CMK (cell line): Measurements from ENCODE around the gene CNTRL.
"Not testable (repeated sequence)": the region's sequence is repeated elsewhere in the genome, so short reads cannot be mapped to it uniquely, and the experiment has no call there.

Experiments
- DNase-seq: peaks from one replicate; pipeline ENCODE4 v3.0.0-alpha.2; 2010; ENCODE audit warnings: low read depth

The CNTRL gene, protein sequence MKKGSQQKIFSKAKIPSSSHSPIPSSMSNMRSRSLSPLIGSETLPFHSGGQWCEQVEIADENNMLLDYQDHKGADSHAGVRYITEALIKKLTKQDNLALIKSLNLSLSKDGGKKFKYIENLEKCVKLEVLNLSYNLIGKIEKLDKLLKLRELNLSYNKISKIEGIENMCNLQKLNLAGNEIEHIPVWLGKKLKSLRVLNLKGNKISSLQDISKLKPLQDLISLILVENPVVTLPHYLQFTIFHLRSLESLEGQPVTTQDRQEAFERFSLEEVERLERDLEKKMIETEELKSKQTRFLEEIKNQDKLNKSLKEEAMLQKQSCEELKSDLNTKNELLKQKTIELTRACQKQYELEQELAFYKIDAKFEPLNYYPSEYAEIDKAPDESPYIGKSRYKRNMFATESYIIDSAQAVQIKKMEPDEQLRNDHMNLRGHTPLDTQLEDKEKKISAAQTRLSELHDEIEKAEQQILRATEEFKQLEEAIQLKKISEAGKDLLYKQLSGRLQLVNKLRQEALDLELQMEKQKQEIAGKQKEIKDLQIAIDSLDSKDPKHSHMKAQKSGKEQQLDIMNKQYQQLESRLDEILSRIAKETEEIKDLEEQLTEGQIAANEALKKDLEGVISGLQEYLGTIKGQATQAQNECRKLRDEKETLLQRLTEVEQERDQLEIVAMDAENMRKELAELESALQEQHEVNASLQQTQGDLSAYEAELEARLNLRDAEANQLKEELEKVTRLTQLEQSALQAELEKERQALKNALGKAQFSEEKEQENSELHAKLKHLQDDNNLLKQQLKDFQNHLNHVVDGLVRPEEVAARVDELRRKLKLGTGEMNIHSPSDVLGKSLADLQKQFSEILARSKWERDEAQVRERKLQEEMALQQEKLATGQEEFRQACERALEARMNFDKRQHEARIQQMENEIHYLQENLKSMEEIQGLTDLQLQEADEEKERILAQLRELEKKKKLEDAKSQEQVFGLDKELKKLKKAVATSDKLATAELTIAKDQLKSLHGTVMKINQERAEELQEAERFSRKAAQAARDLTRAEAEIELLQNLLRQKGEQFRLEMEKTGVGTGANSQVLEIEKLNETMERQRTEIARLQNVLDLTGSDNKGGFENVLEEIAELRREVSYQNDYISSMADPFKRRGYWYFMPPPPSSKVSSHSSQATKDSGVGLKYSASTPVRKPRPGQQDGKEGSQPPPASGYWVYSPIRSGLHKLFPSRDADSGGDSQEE (N-terminal part only)

DNA sequence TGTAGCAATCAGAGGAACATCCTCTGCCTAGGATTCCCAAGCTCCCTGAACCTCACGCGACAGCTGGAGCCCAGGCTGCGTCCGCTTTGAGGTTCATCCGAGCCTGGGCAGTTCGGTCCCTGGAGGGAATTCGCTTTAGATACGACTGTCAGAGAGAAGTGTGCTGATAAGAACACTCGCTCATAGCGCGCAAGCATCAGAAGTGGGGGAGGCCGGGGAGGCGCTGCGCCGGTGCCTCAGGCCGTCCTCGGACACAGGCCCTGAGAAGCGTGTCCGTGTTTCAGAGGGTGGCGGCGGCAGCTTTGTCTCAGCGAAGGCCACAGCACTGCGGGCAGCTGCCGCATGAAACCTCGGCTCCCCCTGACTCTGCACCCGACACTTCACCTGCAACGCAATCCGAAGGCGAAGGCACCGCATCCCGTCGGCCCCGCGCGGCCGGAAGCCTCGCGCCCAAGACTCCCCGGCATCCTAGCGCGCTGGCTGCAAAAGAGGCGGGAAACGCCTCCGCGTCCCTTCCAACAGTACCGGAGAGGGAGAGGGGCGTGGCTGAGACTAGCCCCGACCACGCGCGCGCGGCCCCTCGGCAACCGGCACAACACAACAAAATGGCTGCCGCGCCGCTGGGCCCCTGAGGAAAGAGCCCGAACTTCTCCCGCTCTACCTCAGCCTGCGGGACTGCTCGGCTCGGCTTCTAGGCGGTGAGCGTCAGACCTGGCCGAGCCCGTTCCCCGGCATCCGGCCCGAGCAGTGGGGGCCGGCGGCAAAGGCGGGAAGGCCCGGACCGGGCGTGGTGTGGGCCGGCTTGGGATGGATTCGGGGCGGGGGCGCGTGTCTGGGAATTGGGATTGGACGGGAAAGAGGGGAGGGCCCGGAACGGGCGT is at the start of gene CNTRL:
Gene CNTRL, plus strand, starts transcription at position 586 of the 881 bp plus-strand sequence. CDS start 13,372 bp downstream, outside the sequence.
- peak; percentile 56 for DNase-seq

DNA sequence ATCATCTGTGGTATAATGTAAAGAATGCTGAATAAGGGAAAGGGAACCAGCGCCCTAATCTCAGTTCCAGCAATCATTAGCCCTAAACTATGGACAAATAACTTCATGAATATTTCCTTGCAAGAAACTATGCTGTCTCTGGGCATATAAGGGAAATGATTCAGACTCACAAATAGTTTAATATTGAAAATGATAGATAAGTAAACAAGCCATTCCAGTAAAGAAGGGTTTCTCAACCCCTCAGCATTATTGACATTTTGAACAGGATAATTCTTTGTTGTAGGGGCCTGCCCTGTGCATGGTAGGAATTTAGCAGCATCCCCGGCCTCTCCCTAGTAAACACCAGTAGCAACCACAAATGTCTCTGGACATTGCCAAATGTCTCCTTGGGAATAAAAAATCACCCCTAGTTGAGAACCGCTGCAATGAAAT is 48.5 kb upstream of the CNTRL start:
- no peak for DNase-seq

DNA sequence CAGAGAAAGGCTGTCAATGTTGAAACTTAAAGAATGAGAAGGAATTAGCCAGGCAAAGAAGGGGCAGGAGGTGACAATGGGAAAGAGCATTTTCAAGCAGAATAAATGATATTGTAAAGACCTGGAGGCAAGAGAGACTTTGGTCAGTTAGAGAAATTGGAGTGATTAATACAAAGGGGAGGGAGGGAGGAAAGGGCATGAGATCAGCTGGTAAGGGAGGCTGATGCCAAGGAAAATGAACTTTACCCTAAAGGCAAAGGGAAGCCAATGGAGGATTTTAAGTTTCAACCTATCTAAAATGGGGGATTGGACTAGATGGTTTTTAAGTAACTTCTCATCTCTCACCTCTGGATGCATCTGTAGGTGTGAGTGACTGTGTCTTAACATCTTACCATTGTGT is 48.0 kb upstream of the CNTRL start:
- DNase-seq = no peak

DNA sequence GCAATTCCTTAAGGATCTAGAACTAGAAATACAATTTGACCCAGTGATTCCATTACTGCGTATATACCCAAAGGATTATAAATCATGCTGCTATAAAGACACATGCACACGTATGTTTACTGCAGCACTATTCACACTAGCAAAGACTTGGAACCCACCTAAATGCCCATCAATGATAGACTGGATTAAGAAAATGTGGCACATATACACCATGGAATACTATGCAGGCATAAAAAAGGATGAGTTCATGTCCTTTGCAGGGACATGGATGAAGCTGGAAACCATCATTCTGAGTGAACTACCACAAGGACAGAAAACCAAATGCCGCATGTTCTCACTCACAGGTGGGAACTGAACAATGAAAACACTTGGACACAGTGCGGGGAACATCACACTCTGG is 46.5 kb upstream of the CNTRL start:
- not testable (repeated sequence) for DNase-seq

DNA sequence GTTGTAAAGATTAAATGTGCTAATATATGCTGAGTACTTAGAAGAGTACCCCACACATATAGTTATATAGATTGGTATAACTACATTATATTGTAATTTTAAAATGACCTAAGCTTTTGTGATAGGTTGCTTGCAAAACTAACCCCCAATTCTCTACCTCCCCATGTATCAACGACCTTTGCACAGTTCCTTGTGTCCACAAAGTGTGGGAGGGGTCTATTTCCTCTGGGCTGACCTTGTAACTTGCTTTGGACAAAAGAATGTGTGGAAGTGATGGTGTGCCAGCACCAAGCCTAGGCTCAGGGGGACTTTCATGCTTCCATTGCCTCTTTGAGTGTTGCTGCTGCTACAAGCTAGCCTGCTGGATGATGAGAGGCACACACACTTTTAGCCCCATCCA is 45.3 kb upstream of the CNTRL start:
- DNase-seq = no peak

DNA sequence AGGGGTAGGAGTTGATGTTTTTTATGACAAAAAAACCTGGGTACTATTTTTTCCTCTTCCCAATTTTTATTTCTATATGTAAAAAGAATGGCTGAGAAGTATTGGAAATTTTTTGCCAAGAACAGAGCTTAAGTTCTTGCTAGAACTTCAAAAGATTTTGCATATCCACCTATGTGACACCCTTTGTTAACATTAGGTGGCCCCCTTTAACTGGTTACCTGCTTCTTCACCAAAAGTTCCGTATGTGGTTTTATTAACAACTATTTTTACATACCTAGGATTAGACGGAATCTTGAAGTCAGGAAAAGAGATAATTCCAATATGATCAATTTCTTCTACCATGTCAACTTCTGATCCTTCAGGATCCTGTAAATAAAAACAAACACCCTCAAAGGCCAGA is 40.2 kb upstream of the CNTRL start:
- DNase-seq = no peak

DNA sequence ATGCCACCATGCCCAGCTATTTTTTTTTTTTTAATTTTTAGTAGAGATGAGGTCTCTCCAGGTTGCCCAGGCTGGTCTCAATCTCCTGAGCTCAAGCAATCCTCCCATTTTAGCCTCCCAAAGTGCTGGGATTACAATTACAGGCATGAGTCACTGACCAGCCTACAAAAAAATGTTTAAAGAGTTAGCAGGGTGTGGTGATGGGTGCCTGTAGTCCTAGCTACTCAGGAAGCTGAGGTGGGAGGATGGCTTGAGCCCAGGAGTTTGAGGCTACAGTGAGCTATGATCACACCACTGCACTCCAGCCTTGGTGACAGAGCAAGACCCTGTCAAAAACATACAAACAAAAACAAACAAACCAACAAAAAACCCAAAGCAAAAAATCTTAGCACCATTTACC is 39.0 kb upstream of the CNTRL start:
- DNase-seq = not testable (repeated sequence)

DNA sequence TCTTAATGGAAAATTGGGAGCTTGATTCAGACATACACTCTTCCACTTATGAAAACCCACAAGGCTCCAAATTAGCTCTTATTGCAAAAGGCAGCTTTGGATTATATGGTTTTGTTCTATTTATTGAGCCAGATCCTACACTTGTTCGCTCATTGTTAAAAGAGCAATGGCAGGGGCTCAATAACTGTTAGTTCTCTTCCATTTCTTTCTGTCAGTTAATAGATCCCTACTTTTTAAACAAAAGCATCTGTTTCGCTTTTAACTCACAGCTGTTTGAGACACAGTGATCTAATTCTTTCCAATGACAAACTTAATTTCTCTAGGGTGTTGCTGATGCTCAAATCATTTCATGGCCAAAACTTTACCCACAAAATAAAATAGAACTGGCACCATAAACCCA is 36.4 kb upstream of the CNTRL start:
- no peak for DNase-seq

DNA sequence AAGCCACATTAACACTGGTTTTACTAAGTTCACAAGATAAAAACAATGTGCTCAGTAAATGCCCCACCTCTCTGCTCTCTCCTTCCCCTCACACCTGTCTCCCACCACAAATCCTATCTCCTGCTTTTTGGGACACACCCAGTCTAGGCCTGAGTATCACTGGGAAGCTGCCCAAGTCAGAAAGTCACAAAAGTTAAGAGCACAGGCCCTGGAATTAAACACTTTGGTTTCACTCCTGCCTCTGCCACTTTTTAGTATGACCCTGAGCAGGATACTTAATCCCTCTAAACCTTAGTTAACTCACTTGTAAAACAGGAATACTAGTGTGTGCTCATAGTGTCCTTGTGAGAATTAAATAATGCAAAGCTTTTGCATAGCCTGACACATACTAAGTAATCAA is 36.0 kb upstream of the CNTRL start:
- no peak for DNase-seq

DNA sequence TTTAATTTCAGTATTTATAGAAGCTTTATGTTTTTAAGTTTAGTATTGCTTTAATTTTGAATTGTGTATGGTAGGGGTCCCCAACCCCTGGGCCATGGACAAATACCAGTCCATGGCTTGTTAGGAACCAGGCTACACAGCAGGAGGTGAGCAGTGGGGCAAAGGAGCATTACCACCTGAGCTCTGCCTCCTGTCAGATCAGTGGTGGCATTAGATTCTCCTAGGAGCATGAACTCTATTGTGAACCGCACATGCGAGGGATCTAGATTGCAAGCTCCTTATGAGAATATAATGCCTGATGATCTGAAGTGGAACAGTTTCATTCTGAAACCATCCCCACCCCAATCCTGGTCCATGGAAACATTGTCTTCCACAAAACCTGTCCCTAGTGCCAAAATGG is 26.6 kb upstream of the CNTRL start:
- DNase-seq = no peak

DNA sequence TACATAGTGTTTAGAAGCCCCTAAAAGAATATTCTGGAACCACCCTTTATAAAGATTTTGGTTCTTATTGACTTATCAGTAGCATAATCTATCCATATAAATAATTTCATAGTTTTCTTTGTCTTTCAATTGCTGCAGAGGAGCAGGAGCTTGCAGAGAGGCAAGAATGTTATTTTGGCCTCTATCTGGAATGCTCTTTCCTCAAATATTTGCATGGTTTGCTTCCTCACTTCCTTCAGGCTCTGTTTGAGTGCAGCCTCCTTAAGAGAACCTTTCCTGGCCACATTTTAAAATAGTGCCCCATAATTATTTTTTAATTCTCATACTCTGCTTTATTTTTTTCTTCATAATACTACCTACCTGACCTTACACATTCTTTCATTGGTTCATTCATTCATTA is 26.1 kb upstream of the CNTRL start:
- no peak for DNase-seq

DNA sequence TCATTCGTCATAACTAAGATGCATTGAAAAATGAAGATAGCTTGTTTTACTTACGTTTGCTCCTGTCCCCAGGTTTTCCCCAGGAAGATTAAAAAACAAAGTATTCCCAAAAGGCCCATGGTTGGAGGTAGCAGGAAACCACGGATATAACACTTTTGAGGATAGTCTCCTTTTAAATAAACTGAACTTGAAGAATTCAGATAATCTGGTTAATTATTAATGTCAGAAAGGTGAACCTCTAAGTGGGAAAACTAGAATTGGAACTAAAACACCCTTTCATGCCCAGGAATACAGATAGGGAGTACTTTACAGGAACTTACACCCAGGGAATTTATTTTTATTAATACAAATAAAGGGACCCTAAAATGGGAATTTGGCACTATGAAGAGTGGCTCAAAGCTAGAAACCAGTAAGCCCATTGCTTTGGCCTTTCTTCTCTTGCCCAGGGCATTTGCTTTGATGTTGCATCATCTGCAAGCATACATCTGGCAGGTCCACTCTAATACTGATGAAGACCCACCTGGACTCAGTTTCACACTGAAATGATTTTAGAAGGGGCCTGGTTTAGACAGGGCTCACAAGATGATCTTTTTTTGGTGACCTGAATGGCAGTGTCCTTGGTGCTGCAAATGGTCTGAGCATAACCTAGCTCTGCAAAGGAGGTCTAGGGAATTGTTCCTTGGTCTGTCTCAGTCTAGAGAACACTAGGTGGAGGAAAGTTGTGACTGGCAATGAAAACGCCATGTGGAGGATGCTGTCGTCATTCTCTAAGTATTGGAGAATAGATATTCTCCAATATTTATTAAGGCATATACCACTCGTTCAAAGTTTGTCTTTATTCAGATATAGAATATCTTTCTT is 24.4 kb upstream of the CNTRL start, which contains the start of gene C5:
Gene C5, minus strand, starts transcription at position 148 of the 861 bp plus-strand sequence. Its CDS starts 29 bp downstream, at position 119.
- no peak for DNase-seq

DNA sequence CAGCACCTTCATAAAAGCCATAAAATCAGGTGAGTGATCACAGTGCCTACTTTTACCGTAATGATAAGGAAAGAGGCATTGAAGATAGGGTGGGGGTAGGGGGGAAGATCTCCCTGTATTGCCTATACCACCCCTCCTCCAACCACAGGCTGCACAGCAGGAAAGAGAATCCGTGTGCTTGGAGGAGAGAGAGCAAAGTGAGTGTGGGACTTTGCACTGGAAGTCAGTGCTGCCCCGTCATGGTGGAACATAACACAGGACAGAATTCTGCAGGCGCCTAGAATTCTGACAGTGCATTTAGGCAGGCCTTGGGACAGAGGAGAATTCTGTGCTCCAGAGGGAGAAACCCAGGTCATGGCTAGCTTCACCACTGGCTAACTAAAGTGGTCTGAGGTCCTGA is 21.2 kb upstream of the CNTRL start:
- DNase-seq = no peak

DNA sequence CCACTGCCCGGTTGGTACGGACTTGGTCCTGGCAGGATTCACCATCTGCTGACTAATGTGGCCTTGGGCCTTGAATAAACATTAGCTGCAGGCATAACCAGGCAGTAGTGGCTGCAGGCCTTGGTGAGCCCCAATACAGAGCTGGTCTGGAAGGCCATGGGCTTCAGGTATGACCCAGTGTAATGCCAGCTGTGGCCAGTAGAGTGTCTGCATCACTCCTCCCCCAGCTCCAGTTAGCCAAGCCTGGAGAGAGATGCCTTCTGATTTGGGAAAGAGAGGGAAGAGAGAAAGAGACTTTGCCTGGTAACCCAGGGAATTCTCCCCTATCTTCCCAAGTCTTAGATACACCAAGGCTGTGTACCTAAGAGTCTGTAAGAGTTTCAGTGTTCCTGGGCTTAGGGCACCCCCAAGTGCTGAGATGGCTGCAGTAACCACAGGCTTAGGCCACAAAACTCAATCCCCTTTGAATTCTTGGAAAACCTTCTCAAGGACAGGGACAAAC is 19.1 kb upstream of the CNTRL start:
- no peak for DNase-seq

DNA sequence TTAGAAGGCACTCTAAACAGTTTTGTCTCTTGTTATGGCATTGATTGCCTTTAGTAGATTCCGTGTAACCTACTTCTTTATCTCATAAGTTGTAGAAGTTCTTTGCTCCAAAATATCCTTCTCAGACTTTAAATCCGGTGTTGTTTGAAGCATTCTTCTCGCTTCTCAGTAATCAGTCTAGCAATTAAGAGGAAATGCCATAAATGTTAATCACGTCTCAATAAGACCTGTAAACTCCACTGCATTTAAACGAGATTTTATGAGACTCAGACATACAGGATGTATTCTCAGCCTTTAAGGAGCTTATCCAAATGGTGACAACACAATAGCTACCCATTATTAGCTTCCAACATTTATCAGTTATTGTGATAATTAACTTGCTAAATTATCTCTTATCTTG is 16.9 kb upstream of the CNTRL start:
- no peak for DNase-seq

DNA sequence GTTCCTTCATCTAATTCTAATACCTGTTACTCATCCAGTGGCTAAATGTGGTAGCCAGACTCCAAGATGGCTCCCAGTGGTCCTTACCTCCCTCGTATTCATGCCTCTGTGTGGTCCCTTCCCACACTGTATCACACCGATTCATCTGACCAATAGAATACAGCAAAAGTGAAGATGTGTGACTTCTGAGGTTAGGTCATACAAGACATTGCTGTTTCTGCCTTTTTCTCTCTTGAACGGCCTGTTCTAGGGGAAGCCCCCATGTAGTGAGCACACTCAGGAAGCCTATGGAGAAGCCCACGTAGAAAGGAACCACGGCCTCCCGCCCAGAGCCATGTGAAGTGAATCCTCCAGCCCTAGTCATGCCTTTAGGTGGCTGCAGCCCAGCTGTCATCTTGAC is 15.2 kb upstream of the CNTRL start:
- no peak for DNase-seq

DNA sequence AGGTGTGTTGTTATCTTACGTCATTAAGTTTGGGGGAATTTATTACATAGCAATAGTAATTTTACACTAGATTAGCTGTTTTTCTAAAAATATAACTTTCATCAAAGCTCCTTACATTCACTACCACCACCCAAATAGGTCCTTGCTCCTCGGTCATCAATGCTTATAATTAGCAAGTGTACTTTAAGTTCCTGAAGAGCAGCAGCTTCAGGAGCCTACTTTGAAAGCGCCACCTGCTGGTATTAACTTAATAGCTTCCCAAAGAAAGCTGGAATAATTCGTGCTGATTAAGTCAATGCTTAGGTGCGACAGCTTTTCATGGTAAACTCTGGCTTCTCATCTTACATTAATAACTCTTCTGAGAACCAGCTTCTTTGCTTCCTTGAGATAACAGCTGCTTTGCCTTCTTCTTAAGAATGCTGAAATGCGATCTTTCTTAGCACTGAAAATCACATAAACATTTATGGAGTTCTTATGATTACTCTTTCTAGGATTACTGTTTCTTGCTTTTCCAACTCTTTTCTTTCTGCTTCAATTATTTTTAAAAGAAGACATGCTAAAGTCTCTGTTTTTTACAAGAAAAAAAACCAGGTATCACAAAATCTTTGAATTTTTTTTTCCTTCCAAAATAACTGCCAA is 14.6 kb upstream of the CNTRL start:
- DNase-seq = no peak

DNA sequence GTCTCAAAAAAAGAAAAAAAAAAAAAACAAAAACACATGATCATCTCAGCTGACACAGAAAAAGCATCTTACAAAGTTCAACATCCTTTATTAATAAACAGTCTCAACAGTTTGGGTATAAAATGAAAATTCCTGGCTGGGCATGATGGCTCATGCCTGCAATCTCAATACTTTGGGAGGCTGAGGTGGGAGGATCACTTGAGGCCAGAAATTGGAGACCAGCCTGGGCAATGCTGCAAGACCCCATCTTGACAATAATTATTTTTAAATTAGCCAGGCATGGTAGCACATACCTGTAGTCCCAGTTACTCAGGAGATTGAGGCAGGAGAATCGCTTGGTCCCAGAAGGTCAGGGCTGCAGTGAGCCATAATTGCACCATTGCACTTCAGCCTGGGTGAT is 7.9 kb upstream of the CNTRL start:
- no peak for DNase-seq

DNA sequence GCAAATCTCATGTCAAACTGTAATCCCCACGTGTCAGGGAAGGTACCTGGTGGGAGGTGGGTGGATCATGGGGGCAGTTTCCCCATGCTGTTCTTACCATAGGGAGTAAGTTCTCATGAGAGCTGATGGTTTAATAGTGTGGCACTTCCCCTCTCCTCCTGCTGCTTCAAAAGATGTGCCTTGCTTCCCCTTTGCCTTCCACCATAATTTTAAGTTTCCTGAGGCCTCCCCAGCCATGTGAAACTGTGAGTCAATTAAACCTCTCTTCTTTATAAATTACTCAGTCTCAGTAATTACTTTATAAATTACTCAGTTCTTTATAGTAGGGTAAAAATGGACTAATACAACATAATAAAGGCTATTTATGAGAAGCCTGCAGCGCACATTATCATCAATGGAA is 7.1 kb upstream of the CNTRL start:
- no peak for DNase-seq

DNA sequence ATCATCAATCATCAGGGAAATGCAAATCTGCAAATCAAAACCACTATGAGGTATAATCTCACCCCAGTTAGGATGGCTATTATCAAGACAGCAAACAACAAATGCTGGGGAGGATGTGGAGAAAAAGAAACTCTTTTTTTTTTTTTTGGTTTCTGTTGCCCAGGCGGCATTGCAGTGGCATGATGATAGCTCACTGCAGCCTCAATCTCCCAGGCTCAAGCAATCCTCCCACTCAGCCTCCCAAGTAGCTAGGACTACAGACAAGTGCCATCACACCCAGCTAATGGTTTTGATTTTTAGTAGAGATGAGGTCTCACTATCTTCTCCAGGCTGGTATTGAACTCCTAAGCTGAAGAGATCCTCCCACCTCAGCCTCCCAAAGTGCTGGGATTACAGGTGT is 5.4 kb upstream of the CNTRL start:
- DNase-seq = no peak
